AG04450 (cell line): ENCODE data around the gene SP100. TPM values are rescaled to one million over a fixed set of nuclear protein-coding genes. Genes with fewer than 3 reads are reported as not detected.

Source experiments
- CTCF ChIA-PET: fragments of 300-600, 350-600 bp; formaldehyde crosslinking; extraction: SDS; loops from one replicate; lab custom pipeline; 2022; ENCODE audit warnings: antibody characterized with exemption, inconsistent platforms; lab: Charles Lee
- POLR2A ChIA-PET: fragments of 350-600 bp; formaldehyde crosslinking; extraction: SDS; loops from one replicate; lab custom pipeline; 2021; ENCODE audit warnings: antibody characterized with exemption, inconsistent platforms; lab: Yijun Ruan, JAX
- DNase-seq: peaks from one replicate; pipeline ENCODE4 v3.0.0-alpha.2; 2011; ENCODE audit warnings: low read depth, low spot score
- H3K27ac ChIP-seq: one replicate; pipeline ENCODE4 v1.5.1; 2012; ENCODE audit warnings: low read depth, low read length, control low read depth
- H3K27me3 ChIP-seq: one replicate; pipeline ENCODE4 v1.6.0; 2012; ENCODE audit warnings: low read length; ENCODE audit not compliant: control insufficient read depth, insufficient read depth
- H3K4me3 ChIP-seq: 2 replicates; pipeline ENCODE4 v1.5.1; 2011; ENCODE audit warnings: mild to moderate bottlenecking, low read depth, low read length, control low read depth
- H3K9me3 ChIP-seq: 2 replicates; pipeline ENCODE4 v1.5.1; 2012; ENCODE audit warnings: low read length; ENCODE audit not compliant: control insufficient read depth, insufficient read depth
- polyA plus RNA-seq: library from polyadenylated mRNA; depleted of rRNA; stranded (reverse); fragments of >200 nt; gene quantifications from 2 replicates; pipeline ENCODE4 v1.2.3, GENCODE V29; 2011
- TF ChIP-seq, protein P1 (sequence below): IDR thresholded peaks from 2 replicates; pipeline ENCODE4 v1.5.1; 2011; ENCODE audit warnings: low read depth, low read length, control low read depth, inconsistent platforms

The SP100 gene
- polyA plus RNA-seq, 1 experiment: 71.2 TPM

DNA sequence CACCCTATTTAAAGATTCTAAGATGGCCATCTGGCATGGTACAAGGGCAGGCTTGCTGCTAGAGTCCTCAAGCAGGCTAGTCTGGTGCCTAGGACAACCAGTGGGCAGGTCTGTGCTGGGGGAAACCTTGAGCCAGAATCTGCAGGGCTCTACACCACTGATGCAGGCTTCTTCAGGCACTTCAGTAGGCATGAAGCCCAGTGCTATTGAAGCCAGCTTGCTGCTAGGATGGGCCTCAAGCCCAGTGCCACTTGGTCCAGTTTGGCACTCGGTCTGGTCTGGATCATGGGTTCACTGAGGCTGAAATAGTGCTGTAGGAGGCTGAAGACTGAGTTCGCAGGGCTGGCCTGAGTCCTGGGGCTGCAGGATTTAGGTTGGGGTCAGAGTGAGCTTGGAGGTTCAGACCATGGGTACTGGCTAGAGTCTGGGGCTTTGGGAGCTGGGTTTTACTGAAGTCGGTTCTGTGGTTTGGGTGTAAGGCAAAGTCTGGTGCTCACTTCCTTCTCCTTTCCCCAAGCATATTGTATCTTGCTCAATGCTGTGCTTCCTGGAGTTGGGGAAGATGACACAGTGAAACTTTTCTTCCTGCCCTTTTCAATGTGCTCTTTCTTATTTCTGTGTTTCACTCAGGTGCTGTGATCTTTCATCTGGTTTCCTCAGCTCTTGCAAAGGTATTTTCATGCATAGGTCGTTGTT is 41.2 kb downstream of the SP100 start:
- no peaks in the 10 kb centered on the region for H3K9me3 ChIP-seq
- no peak overlapping the region for H3K4me3 ChIP-seq
- TF ChIP-seq, protein P1, sequence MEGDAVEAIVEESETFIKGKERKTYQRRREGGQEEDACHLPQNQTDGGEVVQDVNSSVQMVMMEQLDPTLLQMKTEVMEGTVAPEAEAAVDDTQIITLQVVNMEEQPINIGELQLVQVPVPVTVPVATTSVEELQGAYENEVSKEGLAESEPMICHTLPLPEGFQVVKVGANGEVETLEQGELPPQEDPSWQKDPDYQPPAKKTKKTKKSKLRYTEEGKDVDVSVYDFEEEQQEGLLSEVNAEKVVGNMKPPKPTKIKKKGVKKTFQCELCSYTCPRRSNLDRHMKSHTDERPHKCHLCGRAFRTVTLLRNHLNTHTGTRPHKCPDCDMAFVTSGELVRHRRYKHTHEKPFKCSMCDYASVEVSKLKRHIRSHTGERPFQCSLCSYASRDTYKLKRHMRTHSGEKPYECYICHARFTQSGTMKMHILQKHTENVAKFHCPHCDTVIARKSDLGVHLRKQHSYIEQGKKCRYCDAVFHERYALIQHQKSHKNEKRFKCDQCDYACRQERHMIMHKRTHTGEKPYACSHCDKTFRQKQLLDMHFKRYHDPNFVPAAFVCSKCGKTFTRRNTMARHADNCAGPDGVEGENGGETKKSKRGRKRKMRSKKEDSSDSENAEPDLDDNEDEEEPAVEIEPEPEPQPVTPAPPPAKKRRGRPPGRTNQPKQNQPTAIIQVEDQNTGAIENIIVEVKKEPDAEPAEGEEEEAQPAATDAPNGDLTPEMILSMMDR: no peak
- POLR2A ChIA-PET: no interaction called here
- H3K27ac ChIP-seq: no peak overlapping the region
- no peaks in the 10 kb centered on the region for H3K27me3 ChIP-seq
- no peak for DNase-seq
- CTCF ChIA-PET: no interaction called here

DNA sequence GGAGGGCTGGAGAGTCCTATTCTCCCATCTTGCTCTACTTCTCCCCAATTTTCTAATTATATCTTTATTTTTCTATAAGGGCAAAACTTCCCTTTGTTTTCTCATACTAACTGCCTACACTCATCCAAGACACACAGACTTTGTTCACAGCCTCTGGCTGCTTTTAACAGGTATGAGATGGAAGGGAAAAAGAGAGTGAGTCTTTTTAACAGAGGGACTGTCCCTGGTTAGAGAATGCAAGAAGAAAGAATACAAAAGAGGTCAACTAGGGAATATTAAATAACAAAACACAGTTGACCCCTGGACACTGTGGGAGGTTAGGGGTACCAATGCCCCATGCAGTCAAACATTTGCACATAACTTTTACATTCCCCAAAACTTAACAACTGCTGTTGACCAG is 41.8 kb downstream of the SP100 start:
- Histone ChIP-seq H3K4me3 (no peak overlapping the region), H3K27ac (no peak overlapping the region), H3K9me3 (no peaks in the 10 kb centered on the region), H3K27me3 (no peaks in the 10 kb centered on the region)
- TF ChIP-seq, protein P1: no peak
- no peak for DNase-seq
- POLR2A ChIA-PET: no interaction called here
- CTCF ChIA-PET: no interaction called here

DNA sequence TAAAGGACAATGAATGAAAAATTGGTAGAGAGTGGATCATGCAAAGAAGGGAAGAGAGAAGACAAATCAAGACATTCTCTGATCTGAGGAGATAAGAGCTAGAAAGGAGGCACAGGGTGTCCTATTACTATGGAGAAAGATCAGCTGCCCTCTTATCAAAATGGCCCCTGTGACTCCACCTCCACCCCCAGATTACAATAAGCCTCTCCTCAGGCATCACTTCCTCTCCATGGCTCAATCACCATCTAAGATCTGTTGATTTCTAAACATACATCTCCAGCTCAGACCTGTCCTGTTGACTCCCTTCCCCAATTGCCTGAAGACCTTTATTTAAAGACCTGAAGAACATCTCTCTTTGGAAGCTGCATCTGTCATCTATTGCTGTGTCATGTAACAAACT is 43.2 kb downstream of the SP100 start:
- TF ChIP-seq, protein P1: no peak
- H3K9me3 ChIP-seq: no peaks in the 10 kb centered on the region
- no peak overlapping the region for H3K27ac ChIP-seq
- CTCF ChIA-PET: no interaction called here
- POLR2A ChIA-PET: no interaction called here
- no peak for DNase-seq
- H3K4me3 ChIP-seq: no peak overlapping the region
- no peaks in the 10 kb centered on the region for H3K27me3 ChIP-seq

DNA sequence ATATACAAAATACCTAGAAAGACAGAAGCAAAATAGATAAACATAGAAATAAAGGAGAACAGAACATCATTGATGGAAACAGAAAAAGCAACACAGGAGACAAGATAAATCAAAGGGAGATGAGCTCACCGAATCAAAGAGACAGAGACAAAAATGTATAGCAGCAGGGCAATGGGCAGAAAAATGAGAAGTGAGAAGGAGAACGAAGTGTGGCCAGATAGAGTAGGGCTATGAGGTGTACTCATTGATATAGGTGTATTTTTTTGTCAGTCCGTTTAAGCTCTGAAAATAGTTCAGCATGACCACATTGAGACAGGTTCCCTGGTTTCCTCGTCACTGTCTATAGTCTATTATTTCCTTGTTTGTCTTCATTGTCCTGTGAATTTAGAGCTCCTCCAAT is 55.1 kb downstream of the SP100 start:
- no peak for DNase-seq
- Histone ChIP-seq H3K27me3 (no peaks in the 10 kb centered on the region), H3K9me3 (no peaks in the 10 kb centered on the region), H3K27ac (no peak overlapping the region), H3K4me3 (no peak overlapping the region)
- TF ChIP-seq, protein P1: no peak
- CTCF ChIA-PET: interaction anchor here (1.6 kb wide), 1 partner anchor 140 kb away, joined by 3 read pairs; no protein-coding TSS in a partner anchor
- POLR2A ChIA-PET: no interaction called here

DNA sequence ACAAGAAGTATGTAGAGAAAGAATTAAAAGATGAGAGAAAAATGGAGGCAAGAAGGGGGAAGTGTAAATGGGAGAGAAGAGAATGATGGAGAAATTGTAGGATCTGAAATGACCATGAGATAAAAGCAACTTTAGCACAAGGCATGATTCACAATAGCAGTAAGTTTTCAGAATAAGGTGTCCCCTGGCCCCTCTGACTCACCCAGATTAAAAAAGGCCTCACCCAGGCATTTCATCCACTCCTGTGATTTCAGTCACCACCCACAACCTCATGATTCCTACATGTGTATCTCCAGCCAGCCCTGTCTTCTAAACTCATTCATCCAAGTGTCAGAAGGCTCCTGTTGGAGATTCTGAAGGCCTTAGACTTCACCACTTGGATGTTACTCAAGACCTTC is 56.6 kb downstream of the SP100 start:
- Histone ChIP-seq H3K27ac (no peak overlapping the region), H3K4me3 (no peak overlapping the region), H3K9me3 (no peaks in the 10 kb centered on the region), H3K27me3 (no peaks in the 10 kb centered on the region)
- DNase-seq: no peak
- CTCF ChIA-PET: no interaction called here
- TF ChIP-seq, protein P1: no peak
- POLR2A ChIA-PET: no interaction called here
